Muscle of leg (tissue), 11 donors: ENCODE results near the gene SLBP. TPM values are rescaled to one million over a fixed set of nuclear protein-coding genes. Genes with fewer than 3 reads are reported as not detected.

ENCODE experiments used
- DNase-seq: peaks from one replicate; pipeline ENCODE4 v3.0.0; 2013
- H3K27ac ChIP-seq: one replicate; pipeline ENCODE4 v1.5.1; 2013; ENCODE audit warnings: mild to moderate bottlenecking, low read length, control low read depth
- H3K27me3 ChIP-seq: one replicate; pipeline ENCODE4 v1.6.1; 2013; ENCODE audit warnings: low read length; ENCODE audit not compliant: control insufficient read depth, insufficient read depth
- H3K36me3 ChIP-seq: one replicate; pipeline ENCODE4 v1.6.1; 2013; ENCODE audit warnings: low read length; ENCODE audit not compliant: control insufficient read depth, insufficient read depth
- H3K4me1 ChIP-seq: one replicate; pipeline ENCODE4 v1.6.1; 2013; ENCODE audit warnings: low read length; ENCODE audit not compliant: control insufficient read depth, insufficient read depth
- H3K4me3 ChIP-seq: one replicate; pipeline ENCODE4 v1.5.1; 2013; ENCODE audit warnings: low read length, control low read depth
- H3K9me3 ChIP-seq: replicated peaks from 2 replicates; pipeline ENCODE4 v1.6.1; 2013; ENCODE audit warnings: low read depth, low read length; ENCODE audit not compliant: control insufficient read depth
- WGBS: methylation state at CpG from one replicate; pipeline ENCODE4 v1.1.5; 2013; ENCODE audit warnings: missing lambda C conversion rate; ENCODE audit not compliant: insufficient coverage; 5-methylcytosine and 5-hydroxymethylcytosine counted together
- polyA plus RNA-seq, 8 donors: library from polyadenylated mRNA; unstranded; fragments of 120-200 nt; gene quantifications; one replicate each; pipeline versions ENCODE4 v1.2.1 to v1.2.3, GENCODE V29; 2013; ENCODE audit warnings: inconsistent platforms in 1 of 8, low replicate concordance in 1 of 8; ENCODE audit not compliant: insufficient read length in 8 of 8, insufficient read depth in 1 of 8
- total RNA-seq: library from RNA; stranded (reverse); fragments of 120-200 nt; gene quantifications from one replicate; pipeline ENCODE4 v1.2.4, GENCODE V29; 2013

Gene SLBP
- total and polyA plus RNA-seq, 9 donors: 36.9 to 48.8 (median 42.6) TPM

GRCh38 chr4:1644891-1645657, 67.0 kb downstream of the SLBP start:
- no peak overlapping the region for H3K4me3 ChIP-seq
- no peak overlapping the region for H3K27ac ChIP-seq
- H3K9me3 ChIP-seq: no peaks in the 10 kb centered on the region
- H3K36me3 ChIP-seq: no peaks in the 10 kb centered on the region
- peaks cover 26% of the 10 kb centered on the region for H3K4me1 ChIP-seq
- H3K27me3 ChIP-seq: no peaks in the 10 kb centered on the region
- 10% methylated on average over 13 of the region's 21 CpGs for WGBS
- peak; percentile 54 for DNase-seq

- DNase-seq: no peak
- H3K27ac ChIP-seq: no peak overlapping the region
- H3K9me3 ChIP-seq: no peaks in the 10 kb centered on the region
- no peaks in the 10 kb centered on the region for H3K36me3 ChIP-seq
- no peaks in the 10 kb centered on the region for H3K27me3 ChIP-seq
- no peak overlapping the region for H3K4me3 ChIP-seq
- peaks cover 26% of the 10 kb centered on the region for H3K4me1 ChIP-seq
- 77% methylated on average over 48 of the region's 48 CpGs for WGBS
These were observed 68.0 kb downstream of the SLBP start for GRCh38 chr4:1643971-1644735.

Other genes starting within 250 kb of the SLBP start
- gene FAM53A, start 28.0 kb downstream of the SLBP start, total RNA-seq: 1.6 TPM
- 1 to 10 TPM; 1.2 to 2.4 (median 1.4) TPM for gene FAM53A, start 28.0 kb downstream of the SLBP start, polyA plus RNA-seq
- gene TMEM129, start 9.0 kb upstream of the SLBP start, total RNA-seq: 20.3 TPM
- gene TMEM129, start 9.0 kb upstream of the SLBP start, polyA plus RNA-seq: 10 to 100 TPM; 19.7 to 28.4 (median 24.2) TPM
- gene TACC3, start 9.2 kb upstream of the SLBP start, total RNA-seq: 8.9 TPM
- 10 to 100 TPM; 23.9 to 37.9 (median 32.6) TPM for gene TACC3, start 9.2 kb upstream of the SLBP start, polyA plus RNA-seq
- gene FGFR3, start 81.0 kb upstream of the SLBP start, total RNA-seq: 0.89 TPM
- gene FGFR3, start 81.0 kb upstream of the SLBP start, polyA plus RNA-seq: 10 to 100 TPM in 2 of 8 donors, 1 to 10 TPM in 6; 1.1 to 14.0 (median 2.0) TPM
- 13.4 TPM for gene LETM1, start 143.8 kb upstream of the SLBP start, total RNA-seq
- 10 to 100 TPM; 11.7 to 20.1 (median 16.0) TPM for gene LETM1, start 143.8 kb upstream of the SLBP start, polyA plus RNA-seq
- 43.2 TPM for gene NSD2, start 159.1 kb upstream of the SLBP start, total RNA-seq
- 10 to 100 TPM; 35.7 to 56.5 (median 42.9) TPM for gene NSD2, start 159.1 kb upstream of the SLBP start, polyA plus RNA-seq